Measurements from ENCODE around the gene VPS37C. TPM values are rescaled to one million over a fixed set of nuclear protein-coding genes. Genes with fewer than 3 reads are reported as not detected.

The VPS37C gene
- total RNA-seq, 1 experiment from 2014 or later: 23.4 TPM

DNA sequence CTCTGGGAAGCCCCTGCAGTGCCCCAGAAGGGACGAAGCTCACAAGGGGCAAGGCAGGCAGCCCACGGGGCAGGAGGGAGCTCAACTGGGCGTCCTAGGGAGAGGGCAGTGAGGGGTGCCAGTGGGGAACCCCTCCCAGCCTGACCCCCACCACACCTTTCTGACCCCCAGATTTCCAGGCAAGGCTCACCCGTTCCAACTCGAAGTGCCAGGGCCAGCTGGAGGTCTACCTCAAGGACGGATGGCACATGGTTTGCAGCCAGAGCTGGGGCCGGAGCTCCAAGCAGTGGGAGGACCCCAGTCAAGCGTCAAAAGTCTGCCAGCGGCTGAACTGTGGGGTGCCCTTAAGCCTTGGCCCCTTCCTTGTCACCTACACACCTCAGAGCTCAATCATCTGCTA lies 43.2 kb downstream of the VPS37C start (continued):
- no peak for TF ChIP-seq SMAD4 (CRISPR knock-in tag; IDR thresholded peaks at IDR 0.05)

GRCh38 chr11:61117168-61117520 lies 44.1 kb downstream of the VPS37C start:
- H3K36me3 Mint-ChIP-seq: no peaks in the 10 kb centered on the region
- H3K27ac Mint-ChIP-seq: no peak overlapping the region
- TF ChIP-seq RORB (CRISPR knock-in tag; IDR thresholded peaks at IDR 0.05): no peak
- no peak for TF ChIP-seq CBFB (CRISPR knock-in tag; IDR thresholded peaks at IDR 0.05; ENCODE audit: low read depth)
- no peak for TF ChIP-seq AR (CRISPR knock-in tag; IDR thresholded peaks at IDR 0.05)
- TF ChIP-seq ZBTB43 (CRISPR knock-in tag; IDR thresholded peaks at IDR 0.05): no peak
- no peak for TF ChIP-seq TCF7 (CRISPR knock-in tag; IDR thresholded peaks at IDR 0.05; ENCODE audit: low read depth)
- TF ChIP-seq, protein P1, sequence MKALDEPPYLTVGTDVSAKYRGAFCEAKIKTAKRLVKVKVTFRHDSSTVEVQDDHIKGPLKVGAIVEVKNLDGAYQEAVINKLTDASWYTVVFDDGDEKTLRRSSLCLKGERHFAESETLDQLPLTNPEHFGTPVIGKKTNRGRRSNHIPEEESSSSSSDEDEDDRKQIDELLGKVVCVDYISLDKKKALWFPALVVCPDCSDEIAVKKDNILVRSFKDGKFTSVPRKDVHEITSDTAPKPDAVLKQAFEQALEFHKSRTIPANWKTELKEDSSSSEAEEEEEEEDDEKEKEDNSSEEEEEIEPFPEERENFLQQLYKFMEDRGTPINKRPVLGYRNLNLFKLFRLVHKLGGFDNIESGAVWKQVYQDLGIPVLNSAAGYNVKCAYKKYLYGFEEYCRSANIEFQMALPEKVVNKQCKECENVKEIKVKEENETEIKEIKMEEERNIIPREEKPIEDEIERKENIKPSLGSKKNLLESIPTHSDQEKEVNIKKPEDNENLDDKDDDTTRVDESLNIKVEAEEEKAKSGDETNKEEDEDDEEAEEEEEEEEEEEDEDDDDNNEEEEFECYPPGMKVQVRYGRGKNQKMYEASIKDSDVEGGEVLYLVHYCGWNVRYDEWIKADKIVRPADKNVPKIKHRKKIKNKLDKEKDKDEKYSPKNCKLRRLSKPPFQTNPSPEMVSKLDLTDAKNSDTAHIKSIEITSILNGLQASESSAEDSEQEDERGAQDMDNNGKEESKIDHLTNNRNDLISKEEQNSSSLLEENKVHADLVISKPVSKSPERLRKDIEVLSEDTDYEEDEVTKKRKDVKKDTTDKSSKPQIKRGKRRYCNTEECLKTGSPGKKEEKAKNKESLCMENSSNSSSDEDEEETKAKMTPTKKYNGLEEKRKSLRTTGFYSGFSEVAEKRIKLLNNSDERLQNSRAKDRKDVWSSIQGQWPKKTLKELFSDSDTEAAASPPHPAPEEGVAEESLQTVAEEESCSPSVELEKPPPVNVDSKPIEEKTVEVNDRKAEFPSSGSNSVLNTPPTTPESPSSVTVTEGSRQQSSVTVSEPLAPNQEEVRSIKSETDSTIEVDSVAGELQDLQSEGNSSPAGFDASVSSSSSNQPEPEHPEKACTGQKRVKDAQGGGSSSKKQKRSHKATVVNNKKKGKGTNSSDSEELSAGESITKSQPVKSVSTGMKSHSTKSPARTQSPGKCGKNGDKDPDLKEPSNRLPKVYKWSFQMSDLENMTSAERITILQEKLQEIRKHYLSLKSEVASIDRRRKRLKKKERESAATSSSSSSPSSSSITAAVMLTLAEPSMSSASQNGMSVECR (CRISPR knock-in tag; IDR thresholded peaks at IDR 0.05; ENCODE audit: borderline replicate concordance): no peak
- TF ChIP-seq SOX15 (CRISPR knock-in tag; IDR thresholded peaks at IDR 0.05): no peak
- no peak for TF ChIP-seq MLX (CRISPR knock-in tag; IDR thresholded peaks at IDR 0.05)
- H3K27me3 Mint-ChIP-seq (ENCODE audit: low read depth): no peaks in the 10 kb centered on the region
- ChIA-PET POLR2A (no interaction called here), CTCF (interaction anchor here (0.6 kb wide), 1 partner anchor 57 kb away, joined by 3 read pairs; no protein-coding TSS in a partner anchor)
- no peak for DNase-seq (ENCODE audit: low spot score)
- no peaks in the 10 kb centered on the region for H3K4me1 Mint-ChIP-seq
- no peaks in the 10 kb centered on the region for H3K9me3 Mint-ChIP-seq
- no peak for ATAC-seq
- H3K4me3 Mint-ChIP-seq: no peak overlapping the region

DNA sequence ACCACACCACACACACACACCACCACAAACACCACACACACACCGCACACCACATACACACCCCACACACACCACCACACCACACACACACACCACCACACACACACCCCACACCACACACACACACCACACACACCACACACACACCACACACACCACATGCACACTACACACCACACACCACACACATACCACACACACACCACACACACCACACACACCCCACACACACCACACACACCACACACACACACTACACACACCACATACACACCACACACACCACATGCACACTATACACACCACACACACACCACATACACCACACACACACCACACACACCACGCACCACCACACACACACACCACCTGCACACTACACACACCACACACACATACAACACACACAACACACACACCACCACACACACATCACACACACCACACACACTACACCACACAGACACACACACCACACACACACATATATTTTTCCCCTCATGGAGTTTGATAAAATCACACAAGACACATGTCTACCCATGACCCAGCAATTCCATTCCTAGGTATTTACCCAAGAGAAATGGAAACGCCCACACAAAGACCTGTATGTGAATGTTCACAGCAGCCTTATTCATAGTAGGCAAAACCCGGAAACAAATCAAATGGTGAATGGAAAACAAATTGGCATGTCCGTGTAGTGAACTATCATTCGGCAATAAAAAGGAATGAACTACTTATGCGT lies 44.6 kb downstream of the VPS37C start:
- ChIA-PET CTCF (interaction anchor here (0.6 kb wide), 1 partner anchor 56 kb away, joined by 3 read pairs; no protein-coding TSS in a partner anchor), POLR2A (no interaction called here)
- no peaks in the 10 kb centered on the region for H3K36me3 Mint-ChIP-seq
- ATAC-seq (no peak), DNase-seq (ENCODE audit: low spot score) (no peak)
- H3K4me1 Mint-ChIP-seq: no peaks in the 10 kb centered on the region
- no peaks in the 10 kb centered on the region for H3K9me3 Mint-ChIP-seq
- H3K4me3 Mint-ChIP-seq: no peak overlapping the region
- H3K27ac Mint-ChIP-seq: no peak overlapping the region
- H3K27me3 Mint-ChIP-seq (ENCODE audit: low read depth): no peaks in the 10 kb centered on the region
- TF ChIP-seq EMX1 (CRISPR knock-in tag; IDR thresholded peaks at IDR 0.05) (no peak), CDX4 (CRISPR knock-in tag; IDR thresholded peaks at IDR 0.05; ENCODE audit: borderline replicate concordance) (no peak), ZNF138 (CRISPR knock-in tag; conservative IDR thresholded peaks at IDR 0.05) (no peak), MLX (CRISPR knock-in tag; IDR thresholded peaks at IDR 0.05) (no peak), GABPB1 (CRISPR knock-in tag; IDR thresholded peaks at IDR 0.05) (no peak), JAZF1 (CRISPR knock-in tag; IDR thresholded peaks at IDR 0.05) (no peak)
- TF ChIP-seq, protein P2, sequence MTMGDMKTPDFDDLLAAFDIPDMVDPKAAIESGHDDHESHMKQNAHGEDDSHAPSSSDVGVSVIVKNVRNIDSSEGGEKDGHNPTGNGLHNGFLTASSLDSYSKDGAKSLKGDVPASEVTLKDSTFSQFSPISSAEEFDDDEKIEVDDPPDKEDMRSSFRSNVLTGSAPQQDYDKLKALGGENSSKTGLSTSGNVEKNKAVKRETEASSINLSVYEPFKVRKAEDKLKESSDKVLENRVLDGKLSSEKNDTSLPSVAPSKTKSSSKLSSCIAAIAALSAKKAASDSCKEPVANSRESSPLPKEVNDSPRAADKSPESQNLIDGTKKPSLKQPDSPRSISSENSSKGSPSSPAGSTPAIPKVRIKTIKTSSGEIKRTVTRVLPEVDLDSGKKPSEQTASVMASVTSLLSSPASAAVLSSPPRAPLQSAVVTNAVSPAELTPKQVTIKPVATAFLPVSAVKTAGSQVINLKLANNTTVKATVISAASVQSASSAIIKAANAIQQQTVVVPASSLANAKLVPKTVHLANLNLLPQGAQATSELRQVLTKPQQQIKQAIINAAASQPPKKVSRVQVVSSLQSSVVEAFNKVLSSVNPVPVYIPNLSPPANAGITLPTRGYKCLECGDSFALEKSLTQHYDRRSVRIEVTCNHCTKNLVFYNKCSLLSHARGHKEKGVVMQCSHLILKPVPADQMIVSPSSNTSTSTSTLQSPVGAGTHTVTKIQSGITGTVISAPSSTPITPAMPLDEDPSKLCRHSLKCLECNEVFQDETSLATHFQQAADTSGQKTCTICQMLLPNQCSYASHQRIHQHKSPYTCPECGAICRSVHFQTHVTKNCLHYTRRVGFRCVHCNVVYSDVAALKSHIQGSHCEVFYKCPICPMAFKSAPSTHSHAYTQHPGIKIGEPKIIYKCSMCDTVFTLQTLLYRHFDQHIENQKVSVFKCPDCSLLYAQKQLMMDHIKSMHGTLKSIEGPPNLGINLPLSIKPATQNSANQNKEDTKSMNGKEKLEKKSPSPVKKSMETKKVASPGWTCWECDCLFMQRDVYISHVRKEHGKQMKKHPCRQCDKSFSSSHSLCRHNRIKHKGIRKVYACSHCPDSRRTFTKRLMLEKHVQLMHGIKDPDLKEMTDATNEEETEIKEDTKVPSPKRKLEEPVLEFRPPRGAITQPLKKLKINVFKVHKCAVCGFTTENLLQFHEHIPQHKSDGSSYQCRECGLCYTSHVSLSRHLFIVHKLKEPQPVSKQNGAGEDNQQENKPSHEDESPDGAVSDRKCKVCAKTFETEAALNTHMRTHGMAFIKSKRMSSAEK (CRISPR knock-in tag; IDR thresholded peaks at IDR 0.05; ENCODE audit: borderline replicate concordance): no peak
- TF ChIP-seq, protein P3, sequence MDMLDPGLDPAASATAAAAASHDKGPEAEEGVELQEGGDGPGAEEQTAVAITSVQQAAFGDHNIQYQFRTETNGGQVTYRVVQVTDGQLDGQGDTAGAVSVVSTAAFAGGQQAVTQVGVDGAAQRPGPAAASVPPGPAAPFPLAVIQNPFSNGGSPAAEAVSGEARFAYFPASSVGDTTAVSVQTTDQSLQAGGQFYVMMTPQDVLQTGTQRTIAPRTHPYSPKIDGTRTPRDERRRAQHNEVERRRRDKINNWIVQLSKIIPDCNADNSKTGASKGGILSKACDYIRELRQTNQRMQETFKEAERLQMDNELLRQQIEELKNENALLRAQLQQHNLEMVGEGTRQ (CRISPR knock-in tag; IDR thresholded peaks at IDR 0.05): no peak
